T-cell (primary cell): Measurements from ENCODE around the gene SLC6A6. TPM values are rescaled to one million over a fixed set of nuclear protein-coding genes. Genes with fewer than 3 reads are reported as not detected.

Experiments
- ATAC-seq, 4 experiments: fragments of 200-7000 bp in 3 of 4; fragments of 150-1000 bp in 1 of 4; cut with Tn5 transposase; replicated peaks in 1 of 4; 1 replicate in 3 of 4; 2 replicates in 1 of 4; pipeline ENCODE4 v1.10.0; 2021; ENCODE audit warnings: moderate library complexity in 3 of 4, mild to moderate bottlenecking in 2 of 4, moderate number of reproducible peaks in 1 of 4
- CTCF ChIA-PET, 2 donors: fragments of 300-600 bp; sonication (Branson Sonifier 250); formaldehyde crosslinking; loops; one replicate each; lab custom pipeline; 2022; ENCODE audit warnings: antibody characterized with exemption in 2 of 2; lab: Charles Lee
- POLR2A ChIA-PET, 2 donors: fragments of 300-600 bp; sonication (Branson Sonifier 250); formaldehyde crosslinking; loops; one replicate each; lab custom pipeline; 2022; ENCODE audit warnings: antibody characterized with exemption in 2 of 2; lab: Charles Lee
- DNase-seq, 35 experiments: peaks; one replicate each; pipeline versions ENCODE4 v3.0.0 to v3.0.0-alpha.2; 2013 to 2023
- H3K27ac ChIP-seq: one replicate; pipeline ENCODE4 v1.5.1; 2013; ENCODE audit warnings: low read length
- H3K27me3 ChIP-seq, 2 experiments: replicated peaks in 1 of 2; 1 replicate in 1 of 2; 2 replicates in 1 of 2; pipeline versions ENCODE4 v1.6.1 to v1.7.0; 2013; ENCODE audit warnings: low read length in 1 of 2, mixed read lengths in 1 of 2; ENCODE audit not compliant: control insufficient read depth in 2 of 2, insufficient read depth in 2 of 2; ENCODE audit errors: extremely low read depth in 1 of 2
- H3K36me3 ChIP-seq, 2 donors: 1 replicate in 1 of 2; 2 replicates in 1 of 2; pipeline versions ENCODE4 v1.6.1 to v1.7.0; 2013; ENCODE audit warnings: low read length in 1 of 2; ENCODE audit not compliant: control insufficient read depth in 2 of 2, insufficient read depth in 1 of 2; ENCODE audit errors: extremely low read depth in 1 of 2
- H3K4me1 ChIP-seq, 2 experiments: 1 replicate in 1 of 2; 2 replicates in 1 of 2; pipeline versions ENCODE4 v1.6.1 to v1.7.0; 2013; ENCODE audit warnings: low read length in 2 of 2, mixed read lengths in 1 of 2; ENCODE audit not compliant: insufficient read depth in 2 of 2, control insufficient read depth in 1 of 2; ENCODE audit errors: extremely low read depth in 1 of 2
- H3K4me3 ChIP-seq, 2 donors: 1 replicate in 1 of 2; 2 replicates in 1 of 2; pipeline versions ENCODE4 v1.5.1 to v1.7.0; 2013; ENCODE audit warnings: mild to moderate bottlenecking in 2 of 2, low read length in 1 of 2, moderate library complexity in 1 of 2; ENCODE audit not compliant: control insufficient read depth in 1 of 2; ENCODE audit errors: extremely low read depth in 1 of 2
- H3K9me3 ChIP-seq: 2 replicates; pipeline ENCODE4 v1.7.0; 2013
- H3K27ac Mint-ChIP-seq, 2 donors: one replicate each; pipeline ENCODE4 v1.8.0; 2020 to 2021; ENCODE audit warnings: mild to moderate bottlenecking in 2 of 2, mixed read lengths in 2 of 2
- H3K27me3 Mint-ChIP-seq, 2 donors: one replicate each; pipeline ENCODE4 v1.8.0; 2021 to 2022; ENCODE audit warnings: mixed read lengths in 2 of 2
- H3K36me3 Mint-ChIP-seq: one replicate; pipeline ENCODE4 v1.8.0; 2021; ENCODE audit warnings: mixed read lengths
- H3K4me1 Mint-ChIP-seq, 3 donors: one replicate each; pipeline ENCODE4 v1.8.0; 2020 to 2022; ENCODE audit warnings: mixed read lengths in 3 of 3, mild to moderate bottlenecking in 1 of 3
- H3K4me3 Mint-ChIP-seq, 3 donors: one replicate each; pipeline ENCODE4 v1.8.0; 2020 to 2022; ENCODE audit warnings: mild to moderate bottlenecking in 3 of 3, mixed read lengths in 3 of 3, moderate library complexity in 3 of 3
- H3K9me3 Mint-ChIP-seq, 3 donors: one replicate each; pipeline ENCODE4 v1.8.0; 2020 to 2022; ENCODE audit warnings: mixed read lengths in 3 of 3
- WGBS: methylation state at CpG from one replicate; pipeline ENCODE4 v1.1.5; 2013; ENCODE audit warnings: missing lambda C conversion rate; ENCODE audit not compliant: insufficient coverage; 5-methylcytosine and 5-hydroxymethylcytosine counted together
- total RNA-seq, 35 experiments: library from RNA in 6 of 35; stranded (reverse) in 6 of 35; fragments of 120-200 nt in 1 of 35; gene quantifications; one replicate each; pipeline versions ENCODE4 v1.2.1 to v1.2.4 and lab custom pipeline; 2013 to 2026

The SLC6A6 gene
- total RNA-seq, 5 donors from 2014 or later (not counting 1 experiment from before 2014, with no cell fraction given): 49.3 to 72.5 (median 63.6) TPM

GRCh38 chr3:14468621-14468981, 66.2 kb downstream of the SLC6A6 start:
- no peaks in the 10 kb centered on the region for H3K9me3 Mint-ChIP-seq
- H3K27ac Mint-ChIP-seq: no peak overlapping the region
- peaks cover 26% of the 10 kb centered on the region for H3K36me3 Mint-ChIP-seq
- no peaks in the 10 kb centered on the region for H3K27me3 ChIP-seq
- no peak for ATAC-seq
- H3K4me3 ChIP-seq: no peak overlapping the region
- no peaks in the 10 kb centered on the region for H3K9me3 ChIP-seq
- POLR2A ChIA-PET: no interaction called here
- H3K27me3 Mint-ChIP-seq: no peaks in the 10 kb centered on the region
- no peak for DNase-seq
- no peak overlapping the region for H3K27ac ChIP-seq
- CTCF ChIA-PET: interaction anchor here (0.6 to 3.6 kb wide), 18 partner anchors 37 to 1913 kb away, joined by 3 to 16 read pairs (median 4); no protein-coding TSS in a partner anchor
- H3K4me1 Mint-ChIP-seq: no peaks in the 10 kb centered on the region
- no peaks in the 10 kb centered on the region for H3K4me1 ChIP-seq
- H3K4me3 Mint-ChIP-seq: no peak overlapping the region
- 97% methylated on average over 12 of the region's 13 CpGs for WGBS
- peaks cover 32 to 78% of the 10 kb centered on the region in 2 donors for H3K36me3 ChIP-seq

GRCh38 chr3:14470461-14470860, 68.1 kb downstream of the SLC6A6 start:
- Mint-ChIP-seq H3K36me3 (peaks cover 34% of the 10 kb centered on the region), H3K9me3 (no peaks in the 10 kb centered on the region)
- H3K36me3 ChIP-seq: peaks cover 22 to 70% of the 10 kb centered on the region in 2 donors

GRCh38 chr3:14471016-14471415, 68.6 kb downstream of the SLC6A6 start:
- WGBS: 95% methylated on average over 4 of the region's 5 CpGs
- peaks cover 21 to 72% of the 10 kb centered on the region in 2 donors for H3K36me3 ChIP-seq

More at GRCh38 chr3:14470461-14470860, 68.1 kb downstream of the SLC6A6 start:
- ChIA-PET CTCF (interaction anchor here in 1 of 2 donors (0.6 kb wide), 2 partner anchors 209 to 974 kb away, joined by 3 to 6 read pairs; no protein-coding TSS in a partner anchor), POLR2A (no interaction called here)
- Histone ChIP-seq H3K27me3 (no peaks in the 10 kb centered on the region), H3K4me3 (no peak overlapping the region), H3K27ac (no peak overlapping the region), H3K4me1 (no peaks in the 10 kb centered on the region), H3K9me3 (no peaks in the 10 kb centered on the region)
- ATAC-seq: no peak
- Mint-ChIP-seq H3K27ac (no peak overlapping the region), H3K4me3 (no peak overlapping the region), H3K4me1 (no peaks in the 10 kb centered on the region), H3K27me3 (no peaks in the 10 kb centered on the region)
- DNase-seq: no peak
- WGBS: 100% methylated on average over 7 of the region's 12 CpGs

GRCh38 chr3:14471690-14472089, 69.3 kb downstream of the SLC6A6 start:
- Histone ChIP-seq H3K27me3 (no peaks in the 10 kb centered on the region), H3K4me3 (no peak overlapping the region), H3K36me3 (peaks cover 18 to 75% of the 10 kb centered on the region in 2 donors), H3K9me3 (no peaks in the 10 kb centered on the region), H3K27ac (no peak overlapping the region), H3K4me1 (no peaks in the 10 kb centered on the region)
- Mint-ChIP-seq H3K36me3 (peaks cover 37% of the 10 kb centered on the region), H3K27me3 (no peaks in the 10 kb centered on the region), H3K9me3 (no peaks in the 10 kb centered on the region), H3K4me3 (no peak overlapping the region), H3K27ac (no peak overlapping the region), H3K4me1 (no peaks in the 10 kb centered on the region)
- WGBS: 100% methylated on average over 3 of the region's 10 CpGs
- ATAC-seq (no peak), DNase-seq (no peak)
- CTCF ChIA-PET: no interaction called here
- POLR2A ChIA-PET: no interaction called here

More at GRCh38 chr3:14471016-14471415, 68.6 kb downstream of the SLC6A6 start:
- Histone ChIP-seq H3K27me3 (no peaks in the 10 kb centered on the region), H3K4me3 (no peak overlapping the region), H3K27ac (no peak overlapping the region), H3K4me1 (no peaks in the 10 kb centered on the region), H3K9me3 (no peaks in the 10 kb centered on the region)
- ATAC-seq (no peak), DNase-seq (no peak)
- CTCF ChIA-PET: interaction anchor here in 1 of 2 donors (0.6 kb wide), 2 partner anchors 209 to 975 kb away, joined by 3 to 6 read pairs; no protein-coding TSS in a partner anchor
- no peak overlapping the region for H3K27ac Mint-ChIP-seq
- POLR2A ChIA-PET: no interaction called here
- H3K4me1 Mint-ChIP-seq: no peaks in the 10 kb centered on the region
- H3K27me3 Mint-ChIP-seq: no peaks in the 10 kb centered on the region
- no peak overlapping the region for H3K4me3 Mint-ChIP-seq
- H3K36me3 Mint-ChIP-seq: peaks cover 35% of the 10 kb centered on the region
- H3K9me3 Mint-ChIP-seq: no peaks in the 10 kb centered on the region

- H3K27me3 ChIP-seq: no peaks in the 10 kb centered on the region
- peaks cover 42% of the 10 kb centered on the region for H3K36me3 Mint-ChIP-seq
- ChIA-PET POLR2A (no interaction called here), CTCF (interaction anchor here in 1 of 2 donors (0.6 kb wide), 2 partner anchors 93 to 236 kb away, joined by 3 to 4 read pairs; no protein-coding TSS in a partner anchor)
- DNase-seq (no peak), ATAC-seq (no peak)
- no peak overlapping the region for H3K27ac Mint-ChIP-seq
- no peaks in the 10 kb centered on the region for H3K9me3 ChIP-seq
- no peak overlapping the region for H3K27ac ChIP-seq
- WGBS: 88% methylated on average over 16 of the region's 22 CpGs
- H3K4me1 Mint-ChIP-seq: no peaks in the 10 kb centered on the region
- H3K4me3 Mint-ChIP-seq: no peak overlapping the region
- H3K27me3 Mint-ChIP-seq: no peaks in the 10 kb centered on the region
- H3K9me3 Mint-ChIP-seq: no peaks in the 10 kb centered on the region
- H3K4me1 ChIP-seq: no peaks in the 10 kb centered on the region
- peaks cover 18 to 75% of the 10 kb centered on the region in 2 donors for H3K36me3 ChIP-seq
- H3K4me3 ChIP-seq: no peak overlapping the region
Observed at GRCh38 chr3:14472471-14473351, 70.3 kb downstream of the SLC6A6 start.

GRCh38 chr3:14473411-14473891, 71.0 kb downstream of the SLC6A6 start:
- Histone ChIP-seq H3K4me1 (no peaks in the 10 kb centered on the region), H3K9me3 (no peaks in the 10 kb centered on the region), H3K27me3 (no peaks in the 10 kb centered on the region), H3K27ac (no peak overlapping the region), H3K4me3 (no peak overlapping the region), H3K36me3 (peaks cover 18 to 76% of the 10 kb centered on the region in 2 donors)
- DNase-seq (no peak), ATAC-seq (no peak)
- no peak overlapping the region for H3K4me3 Mint-ChIP-seq
- H3K27me3 Mint-ChIP-seq: no peaks in the 10 kb centered on the region
- H3K9me3 Mint-ChIP-seq: no peaks in the 10 kb centered on the region
- WGBS: 100% methylated on average over 5 of the region's 7 CpGs
- H3K4me1 Mint-ChIP-seq: no peaks in the 10 kb centered on the region
- POLR2A ChIA-PET: no interaction called here
- CTCF ChIA-PET: interaction anchor here in 1 of 2 donors (0.6 kb wide), 1 partner anchor 236 kb away, joined by 3 read pairs; no protein-coding TSS in a partner anchor
- no peak overlapping the region for H3K27ac Mint-ChIP-seq
- peaks cover 43% of the 10 kb centered on the region for H3K36me3 Mint-ChIP-seq
